Fibroblast of lung (primary cell): ENCODE measurements around the gene TENM3. TPM values are rescaled to one million over a fixed set of nuclear protein-coding genes. Genes with fewer than 3 reads are reported as not detected.

Source experiments
- DNase-seq, 2 donors: peaks; one replicate each; pipeline versions ENCODE4 v3.0.0 to v3.0.0-alpha.2; 2010; ENCODE audit warnings: low read depth in 2 of 2
- H2AFZ ChIP-seq: 2 replicates; pipeline ENCODE4 v1.5.1; 2012; ENCODE audit warnings: low read length, control low read depth, inconsistent platforms
- H3K27ac ChIP-seq: 2 replicates; pipeline ENCODE4 v1.5.1; 2011; ENCODE audit warnings: low read length, control low read depth; ENCODE audit not compliant: insufficient read depth
- H3K27me3 ChIP-seq: 2 replicates; pipeline ENCODE4 v1.5.1; 2011; ENCODE audit warnings: mild to moderate bottlenecking, low read length; ENCODE audit not compliant: control insufficient read depth, insufficient read depth
- H3K36me3 ChIP-seq: 2 replicates; pipeline ENCODE4 v1.5.1; 2011; ENCODE audit warnings: low read length; ENCODE audit not compliant: control insufficient read depth, insufficient read depth
- H3K4me1 ChIP-seq: 2 replicates; pipeline ENCODE4 v1.5.1; 2011; ENCODE audit warnings: low read length; ENCODE audit not compliant: control insufficient read depth, insufficient read depth; ENCODE audit errors: extremely low read depth
- H3K4me2 ChIP-seq: 2 replicates; pipeline ENCODE4 v1.5.1; 2011; ENCODE audit warnings: low read length, control low read depth; ENCODE audit not compliant: insufficient read depth; ENCODE audit errors: extremely low read depth
- H3K4me3 ChIP-seq, 4 experiments: fragments of 200-600 bp in 1 of 4; sonication (generic) in 1 of 4; replicated peaks in 1 of 4; 2 replicates each; pipeline ENCODE4 v1.5.1; 2011 to 2016; ENCODE audit warnings: low read length in 4 of 4, low read depth in 3 of 4, mild to moderate bottlenecking in 3 of 4, control low read depth in 2 of 4, inconsistent platforms in 1 of 4, mixed read lengths in 1 of 4; ENCODE audit not compliant: insufficient read depth in 1 of 4; ENCODE audit errors: control extremely low read depth in 1 of 4
- H3K79me2 ChIP-seq: 2 replicates; pipeline ENCODE4 v1.5.1; 2012; ENCODE audit warnings: mild to moderate bottlenecking, low read length, inconsistent platforms; ENCODE audit not compliant: control insufficient read depth, insufficient read depth
- H3K9ac ChIP-seq: 2 replicates; pipeline ENCODE4 v1.5.1; 2011; ENCODE audit warnings: mild to moderate bottlenecking, low read length, control low read depth; ENCODE audit not compliant: insufficient read depth
- H3K9me3 ChIP-seq: 2 replicates; pipeline ENCODE4 v1.5.1; 2012; ENCODE audit warnings: low read depth, low read length; ENCODE audit not compliant: control insufficient read depth, insufficient read depth
- H4K20me1 ChIP-seq: 2 replicates; pipeline ENCODE4 v1.5.1; 2011; ENCODE audit warnings: low read length; ENCODE audit not compliant: control insufficient read depth, insufficient read depth; ENCODE audit errors: extremely low read depth
- CTCF ChIP-seq, 2 donors: IDR thresholded peaks in 1 of 2; conservative IDR thresholded peaks in 1 of 2; 1 replicate in 1 of 2; 2 replicates in 1 of 2; pipeline ENCODE4 v1.5.1; 2011 to 2012; ENCODE audit warnings: low read length in 2 of 2, control low read depth in 1 of 2, inconsistent platforms in 1 of 2, low read depth in 1 of 2, mild to moderate bottlenecking in 1 of 2
- EZH2 ChIP-seq: IDR thresholded peaks from 2 replicates; pipeline ENCODE4 v1.5.1; 2012; ENCODE audit warnings: low read length, control low read depth, mild to moderate bottlenecking; ENCODE audit errors: missing control alignments
- polyA plus RNA-seq, 2 donors: library from polyadenylated mRNA; depleted of rRNA in 1 of 2; stranded (reverse) in 1 of 2; unstranded in 1 of 2; fragments of >200 nt; gene quantifications; 2 replicates each; pipeline ENCODE4 v1.2.1, GENCODE V29; 2011 to 2012; ENCODE audit warnings: missing spikeins in 1 of 2
- total RNA-seq: library from RNA; depleted of rRNA; stranded (reverse); fragments of >200 nt; gene quantifications from 2 replicates; pipeline ENCODE4 v1.2.1, GENCODE V29; 2014

The TENM3 gene
- total and polyA plus RNA-seq, 2 donors (not counting 1 experiment from before 2014, with no cell fraction given), result 2.7 to 3.6 TPM

DNA sequence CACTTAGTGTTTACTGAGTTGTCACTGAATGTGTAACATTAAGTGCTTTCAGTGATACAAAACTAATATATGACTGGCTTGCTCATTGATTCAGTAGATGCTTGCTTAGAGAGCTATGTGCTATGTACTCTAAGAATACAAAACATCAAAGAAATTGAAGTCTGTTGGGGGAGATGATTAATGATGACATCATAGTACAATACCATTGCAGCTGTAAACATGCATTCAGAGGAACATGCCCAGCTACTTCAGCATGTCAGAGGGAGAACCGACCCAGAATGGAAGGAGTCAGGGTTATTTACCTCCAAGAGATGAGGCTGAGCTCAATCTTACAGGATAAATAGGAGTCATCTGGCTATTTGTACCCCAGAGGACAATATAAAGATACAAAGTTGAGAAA, 290.8 kb downstream of the TENM3 start:
- Histone ChIP-seq H4K20me1 (no peaks in the 10 kb centered on the region), H3K4me2 (no peak overlapping the region), H3K9ac (no peak overlapping the region), H3K79me2 (no peaks in the 10 kb centered on the region), H3K36me3 (no peaks in the 10 kb centered on the region), H2AFZ (no peak overlapping the region), H3K27me3 (no peaks in the 10 kb centered on the region), H3K4me3 (no peak overlapping the region), H3K27ac (no peak overlapping the region), H3K4me1 (no peaks in the 10 kb centered on the region), H3K9me3 (no peaks in the 10 kb centered on the region)
- DNase-seq, result peak; percentile 38 to 78
- TF ChIP-seq EZH2 (no peak), CTCF (conservative IDR thresholded peaks at IDR 0.05 in 1 of 2, IDR thresholded peaks at IDR 0.05 in 1 of 2; ENCODE audit: low read depth in 1 of 2, low read length in 2 of 2) (no peak)

DNA sequence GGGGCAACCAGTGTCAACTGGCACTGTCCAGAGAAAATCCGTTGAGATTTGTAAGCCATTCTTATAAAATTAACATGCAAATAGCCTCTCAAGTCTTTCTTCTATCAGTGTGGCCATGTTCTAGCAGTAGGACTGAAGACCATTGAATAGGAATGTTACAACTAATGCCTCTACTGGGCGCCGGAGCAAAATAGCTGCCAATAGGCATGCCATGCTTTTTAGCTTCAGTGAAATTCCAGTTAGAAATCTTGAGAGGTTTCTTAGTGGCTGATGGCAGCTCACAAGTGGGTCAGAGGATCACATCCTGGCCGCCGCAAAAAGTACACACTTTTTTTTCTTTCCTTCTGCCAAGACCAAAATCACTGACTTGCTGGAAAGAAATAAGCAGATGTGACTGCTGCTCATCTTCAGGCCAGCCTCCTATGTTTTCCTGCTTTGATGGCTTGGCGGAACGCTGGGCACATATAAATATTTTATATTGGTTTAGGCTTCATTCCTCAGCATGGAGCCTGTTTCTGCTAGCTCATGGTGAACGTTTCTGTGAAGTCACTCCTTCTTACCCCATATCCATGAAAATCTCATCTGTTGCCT, 293.1 kb downstream of the TENM3 start:
- no peak overlapping the region for H3K27ac ChIP-seq
- no peaks in the 10 kb centered on the region for H3K36me3 ChIP-seq
- H3K9me3 ChIP-seq, result no peaks in the 10 kb centered on the region
- H3K4me2 ChIP-seq, result no peak overlapping the region
- no peak overlapping the region for H3K4me3 ChIP-seq
- TF ChIP-seq CTCF (conservative IDR thresholded peaks at IDR 0.05 in 1 of 2, IDR thresholded peaks at IDR 0.05 in 1 of 2; ENCODE audit: low read depth in 1 of 2, low read length in 2 of 2) (no peak), EZH2 (no peak)
- DNase-seq, result peak; percentile 17 to 38
- no peak overlapping the region for H2AFZ ChIP-seq
- H3K79me2 ChIP-seq, result no peaks in the 10 kb centered on the region
- H4K20me1 ChIP-seq, result no peaks in the 10 kb centered on the region
- no peak overlapping the region for H3K9ac ChIP-seq
- no peaks in the 10 kb centered on the region for H3K27me3 ChIP-seq
- no peaks in the 10 kb centered on the region for H3K4me1 ChIP-seq

DNA sequence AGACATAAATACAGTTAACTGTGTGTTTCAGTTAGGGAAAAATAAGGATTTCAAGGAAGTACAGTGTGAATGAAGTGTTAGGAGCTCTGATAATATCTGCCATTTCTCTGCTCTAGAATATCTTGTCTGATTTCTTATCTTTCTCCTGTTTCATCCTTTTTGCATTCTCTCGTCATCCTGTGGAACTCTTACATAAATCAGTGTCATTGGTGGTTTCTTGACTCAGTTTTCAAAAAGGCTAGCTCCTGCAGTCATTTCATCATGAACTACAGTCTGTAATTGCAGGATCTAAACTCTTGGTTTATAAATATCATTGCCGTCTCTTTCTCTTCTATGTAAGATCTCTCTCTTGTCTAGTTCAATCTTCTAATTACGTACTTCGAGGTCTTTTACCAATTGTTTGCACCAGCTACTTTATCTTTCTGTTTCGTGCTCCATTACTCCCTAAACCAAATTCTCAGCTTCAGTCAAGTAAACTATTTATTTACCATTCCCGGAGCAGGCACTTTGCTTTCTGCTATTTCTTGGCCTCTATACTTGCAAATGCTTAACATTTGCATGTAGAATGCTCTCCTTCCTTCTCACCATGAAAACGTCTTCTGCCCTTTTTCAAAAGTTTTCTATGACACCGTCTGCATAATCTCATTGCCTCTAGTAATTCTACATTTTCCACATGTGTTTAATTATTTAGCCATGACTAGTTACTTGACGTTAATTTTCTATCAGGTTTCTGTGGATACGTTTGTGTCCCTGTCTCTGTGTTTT, 294.0 kb downstream of the TENM3 start:
- Histone ChIP-seq H3K27me3 (no peaks in the 10 kb centered on the region), H3K9me3 (no peaks in the 10 kb centered on the region), H4K20me1 (no peaks in the 10 kb centered on the region), H3K79me2 (no peaks in the 10 kb centered on the region), H2AFZ (no peak overlapping the region), H3K27ac (no peak overlapping the region), H3K4me2 (no peak overlapping the region), H3K4me3 (no peak overlapping the region), H3K36me3 (no peaks in the 10 kb centered on the region), H3K4me1 (no peaks in the 10 kb centered on the region), H3K9ac (no peak overlapping the region)
- TF ChIP-seq CTCF (conservative IDR thresholded peaks at IDR 0.05 in 1 of 2, IDR thresholded peaks at IDR 0.05 in 1 of 2; ENCODE audit: low read depth in 1 of 2, low read length in 2 of 2), result no peak
- no peak for TF ChIP-seq EZH2
- peak in 1 of 2 donors; percentile 62 for DNase-seq
